Keratinocyte (primary cell): ENCODE results near the gene CERT1. TPM values are rescaled to one million over a fixed set of nuclear protein-coding genes. Genes with fewer than 3 reads are reported as not detected.

Source experiments
- DNase-seq: peaks from one replicate; pipeline ENCODE4 v3.0.0-alpha.2; 2011; ENCODE audit warnings: low read depth, missing footprints, low spot score
- FAIRE-seq: peaks from 2 replicates; lab custom pipeline; 2011; peaks lifted over from hg19 to GRCh38; lab: Jason Lieb, UNC
- H2AFZ ChIP-seq: 2 replicates; pipeline ENCODE4 v1.6.0; 2012; ENCODE audit warnings: low read length, control low read depth, inconsistent platforms; ENCODE audit not compliant: control insufficient read depth
- H3K27ac ChIP-seq: 2 replicates; pipeline ENCODE4 v1.5.1; 2011; ENCODE audit warnings: low read length; ENCODE audit not compliant: control insufficient read depth, insufficient read depth
- H3K27me3 ChIP-seq: 3 replicates; pipeline ENCODE4 v1.6.0; 2011; ENCODE audit warnings: low read length; ENCODE audit not compliant: control insufficient read depth, insufficient read depth; ENCODE audit errors: extremely low read depth
- H3K36me3 ChIP-seq, 2 experiments: 2 replicates in 1 of 2; 3 replicates in 1 of 2; pipeline ENCODE4 v1.5.1; 2011; ENCODE audit warnings: low read length in 2 of 2, mild to moderate bottlenecking in 1 of 2; ENCODE audit not compliant: control insufficient read depth in 2 of 2, insufficient read depth in 2 of 2; ENCODE audit errors: extremely low read depth in 1 of 2
- H3K4me1 ChIP-seq: 3 replicates; pipeline ENCODE4 v1.5.1; 2011; ENCODE audit warnings: low read length; ENCODE audit not compliant: control insufficient read depth, insufficient read depth; ENCODE audit errors: extremely low read depth
- H3K4me2 ChIP-seq: 3 replicates; pipeline ENCODE4 v1.6.0; 2011; ENCODE audit warnings: low read depth, low read length; ENCODE audit not compliant: control insufficient read depth, insufficient read depth; ENCODE audit errors: extremely low read depth
- H3K4me3 ChIP-seq, 3 experiments: fragments of 200-600 bp in 1 of 3; sonication (generic) in 1 of 3; 2 replicates in 2 of 3; 3 replicates in 1 of 3; pipeline ENCODE4 v1.5.1; 2011 to 2016; ENCODE audit warnings: low read length in 3 of 3, mild to moderate bottlenecking in 3 of 3, control low read depth in 2 of 3, inconsistent platforms in 1 of 3, low read depth in 1 of 3, mixed read lengths in 1 of 3, mixed run types in 1 of 3, moderate library complexity in 1 of 3; ENCODE audit not compliant: control insufficient read depth in 2 of 3, insufficient read depth in 2 of 3; ENCODE audit errors: extremely low read depth in 1 of 3
- H3K79me2 ChIP-seq: 2 replicates; pipeline ENCODE4 v1.6.0; 2012; ENCODE audit warnings: low read length; ENCODE audit not compliant: control insufficient read depth, insufficient read depth
- H3K9ac ChIP-seq: 3 replicates; pipeline ENCODE4 v1.6.0; 2011; ENCODE audit warnings: low read length; ENCODE audit not compliant: control insufficient read depth, insufficient read depth; ENCODE audit errors: extremely low read depth
- H3K9me1 ChIP-seq: 3 replicates; pipeline ENCODE4 v1.6.0; 2011; ENCODE audit warnings: low read length; ENCODE audit not compliant: control insufficient read depth, insufficient read depth; ENCODE audit errors: extremely low read depth
- H3K9me3 ChIP-seq: 2 replicates; pipeline ENCODE4 v1.5.1; 2012; ENCODE audit warnings: low read depth, low read length; ENCODE audit not compliant: control insufficient read depth
- H4K20me1 ChIP-seq: 3 replicates; pipeline ENCODE4 v1.6.0; 2011; ENCODE audit warnings: low read length; ENCODE audit not compliant: control insufficient read depth, insufficient read depth; ENCODE audit errors: extremely low read depth
- EZH2 ChIP-seq: IDR thresholded peaks from one replicate; pipeline ENCODE4 v1.6.1; 2012; ENCODE audit warnings: inconsistent platforms, mild to moderate bottlenecking, low read length, moderate library complexity
- dilution Hi-C: fragments of 300-500 bp; cut with MboI; formaldehyde crosslinking; loops from one replicate; pipeline ENCODE4 v1.7.0; 2020; ENCODE audit warnings: low sequenced_read_pairs; ENCODE audit not compliant: extremely low pct_ligation_motif_present
- polyA plus RNA-seq, 5 experiments: library from polyadenylated mRNA; depleted of rRNA in 3 of 5; stranded (reverse) in 3 of 5; stranded (forward) in 1 of 5; unstranded in 1 of 5; fragments of >200 nt; gene quantifications; 1 replicate in 1 of 5; 2 replicates in 3 of 5; 3 replicates in 1 of 5; pipeline versions ENCODE4 v1.2.1 to v1.2.3, GENCODE V29; 2011 to 2012; ENCODE audit warnings: missing spikeins in 2 of 5, low read depth in 1 of 5, low replicate concordance in 1 of 5
- TF ChIP-seq, protein P1 (sequence below), 3 experiments: IDR thresholded peaks in 1 of 3; conservative IDR thresholded peaks in 1 of 3; optimal IDR thresholded peaks in 1 of 3; 2 replicates in 2 of 3; 3 replicates in 1 of 3; pipeline versions ENCODE3 to v1.5.1; 2011; ENCODE audit warnings: low read length in 3 of 3, mild to moderate bottlenecking in 3 of 3, moderate library complexity in 2 of 3, control low read depth in 1 of 3, inconsistent platforms in 1 of 3; ENCODE audit not compliant: insufficient read depth in 2 of 3; ENCODE audit errors: extremely low read depth in 1 of 3

Gene CERT1
- polyA plus RNA-seq, 1 donor (not counting 4 experiments of a cell fraction or from before 2014, with no cell fraction given): 20.8 TPM

DNA sequence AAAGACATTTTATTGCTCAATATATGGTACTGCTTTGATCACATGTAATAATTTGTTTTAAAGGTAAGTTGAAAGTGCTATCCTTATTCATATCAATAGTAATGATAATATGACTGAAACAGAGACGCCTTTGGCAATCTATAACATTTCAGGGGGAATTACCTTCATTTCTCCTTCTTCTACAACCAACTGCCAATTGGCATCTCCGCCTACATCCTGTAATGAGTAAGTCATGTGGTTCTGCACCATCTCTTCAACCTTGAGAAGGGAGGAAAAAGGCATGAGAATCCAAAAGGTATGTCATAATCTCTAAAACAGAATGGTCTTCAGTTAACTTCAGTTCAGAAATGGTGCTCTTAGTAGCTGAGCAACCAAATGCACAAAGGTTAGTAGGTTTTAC, 122.0 kb downstream of the CERT1 start:
- Histone ChIP-seq H3K9me3 (no peaks in the 10 kb centered on the region), H3K36me3 (peaks cover 4 to 5% of the 10 kb centered on the region in 2 experiments), H3K27me3 (no peaks in the 10 kb centered on the region), H3K27ac (no peak overlapping the region), H4K20me1 (no peaks in the 10 kb centered on the region), H2AFZ (no peak overlapping the region), H3K4me3 (no peak overlapping the region), H3K4me1 (no peaks in the 10 kb centered on the region), H3K4me2 (no peak overlapping the region), H3K9me1 (no peaks in the 10 kb centered on the region), H3K79me2 (no peaks in the 10 kb centered on the region), H3K9ac (no peak overlapping the region)
- TF ChIP-seq EZH2: no peak
- TF ChIP-seq, protein P1, sequence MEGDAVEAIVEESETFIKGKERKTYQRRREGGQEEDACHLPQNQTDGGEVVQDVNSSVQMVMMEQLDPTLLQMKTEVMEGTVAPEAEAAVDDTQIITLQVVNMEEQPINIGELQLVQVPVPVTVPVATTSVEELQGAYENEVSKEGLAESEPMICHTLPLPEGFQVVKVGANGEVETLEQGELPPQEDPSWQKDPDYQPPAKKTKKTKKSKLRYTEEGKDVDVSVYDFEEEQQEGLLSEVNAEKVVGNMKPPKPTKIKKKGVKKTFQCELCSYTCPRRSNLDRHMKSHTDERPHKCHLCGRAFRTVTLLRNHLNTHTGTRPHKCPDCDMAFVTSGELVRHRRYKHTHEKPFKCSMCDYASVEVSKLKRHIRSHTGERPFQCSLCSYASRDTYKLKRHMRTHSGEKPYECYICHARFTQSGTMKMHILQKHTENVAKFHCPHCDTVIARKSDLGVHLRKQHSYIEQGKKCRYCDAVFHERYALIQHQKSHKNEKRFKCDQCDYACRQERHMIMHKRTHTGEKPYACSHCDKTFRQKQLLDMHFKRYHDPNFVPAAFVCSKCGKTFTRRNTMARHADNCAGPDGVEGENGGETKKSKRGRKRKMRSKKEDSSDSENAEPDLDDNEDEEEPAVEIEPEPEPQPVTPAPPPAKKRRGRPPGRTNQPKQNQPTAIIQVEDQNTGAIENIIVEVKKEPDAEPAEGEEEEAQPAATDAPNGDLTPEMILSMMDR (optimal IDR thresholded peaks at IDR 0.05 in 1 of 3, IDR thresholded peaks at IDR 0.05 in 1 of 3, conservative IDR thresholded peaks at IDR 0.05 in 1 of 3; ENCODE audit: extremely low read depth in 1 of 3, insufficient read depth in 2 of 3, low read length in 3 of 3): no peak
- DNase-seq (no peak), FAIRE-seq (no peak)
- dilution Hi-C loops: no loop called here

DNA sequence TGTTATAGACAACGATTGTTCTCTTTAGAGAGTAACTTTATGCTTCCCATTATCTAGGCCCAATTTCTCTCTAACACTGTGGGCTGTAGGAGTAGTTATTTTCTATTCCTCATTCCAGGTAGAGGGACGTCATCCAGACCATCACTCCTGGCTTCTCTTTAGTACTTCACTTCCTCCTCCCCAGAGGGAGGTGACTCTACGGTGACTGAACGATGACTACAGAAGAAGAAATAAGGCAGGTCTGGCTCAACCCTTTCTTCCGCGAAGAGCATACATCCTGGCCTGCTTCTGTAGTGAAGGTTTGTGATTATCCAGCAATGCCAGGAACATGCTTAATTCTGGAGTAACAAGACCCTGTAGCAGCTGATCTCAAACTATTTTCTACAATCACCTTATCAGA, 123.6 kb downstream of the CERT1 start:
- Histone ChIP-seq H3K4me1 (no peaks in the 10 kb centered on the region), H3K9me3 (no peaks in the 10 kb centered on the region), H3K9ac (no peak overlapping the region), H2AFZ (no peak overlapping the region), H3K79me2 (no peaks in the 10 kb centered on the region), H3K4me3 (no peak overlapping the region), H3K9me1 (no peaks in the 10 kb centered on the region), H3K4me2 (no peak overlapping the region), H3K36me3 (peaks cover 4% of the 10 kb centered on the region in 2 experiments), H3K27me3 (no peaks in the 10 kb centered on the region), H4K20me1 (no peaks in the 10 kb centered on the region), H3K27ac (no peak overlapping the region)
- TF ChIP-seq, protein P1 (optimal IDR thresholded peaks at IDR 0.05 in 1 of 3, IDR thresholded peaks at IDR 0.05 in 1 of 3, conservative IDR thresholded peaks at IDR 0.05 in 1 of 3; ENCODE audit: extremely low read depth in 1 of 3, insufficient read depth in 2 of 3, low read length in 3 of 3): no peak
- no peak for TF ChIP-seq EZH2
- DNase-seq (no peak), FAIRE-seq (no peak)
- dilution Hi-C loops: no loop called here
